ENCODE results near the gene VTA1.

Gene VTA1

DNA sequence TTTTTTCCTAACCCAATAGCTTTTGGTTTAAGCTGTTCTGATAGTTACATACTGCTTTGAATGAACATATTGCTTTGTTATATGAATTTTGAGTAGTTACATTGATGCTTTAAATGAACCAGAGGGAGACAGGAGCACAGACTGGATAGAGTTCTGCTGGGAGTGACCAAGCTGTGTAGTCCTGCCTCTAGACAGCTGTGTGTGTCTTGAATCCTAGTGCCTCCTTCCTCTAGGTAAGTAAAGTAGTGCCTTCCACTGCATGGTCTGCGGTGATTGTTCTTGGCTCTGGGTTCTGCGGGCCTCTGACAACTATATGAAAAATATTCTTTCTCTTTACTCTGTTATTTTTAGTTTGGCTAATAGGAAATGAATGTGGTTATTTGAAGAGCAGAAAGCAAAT is 108.7 kb downstream of the VTA1 start:
- H3K4me3 Mint-ChIP-seq: no peak overlapping the region

DNA sequence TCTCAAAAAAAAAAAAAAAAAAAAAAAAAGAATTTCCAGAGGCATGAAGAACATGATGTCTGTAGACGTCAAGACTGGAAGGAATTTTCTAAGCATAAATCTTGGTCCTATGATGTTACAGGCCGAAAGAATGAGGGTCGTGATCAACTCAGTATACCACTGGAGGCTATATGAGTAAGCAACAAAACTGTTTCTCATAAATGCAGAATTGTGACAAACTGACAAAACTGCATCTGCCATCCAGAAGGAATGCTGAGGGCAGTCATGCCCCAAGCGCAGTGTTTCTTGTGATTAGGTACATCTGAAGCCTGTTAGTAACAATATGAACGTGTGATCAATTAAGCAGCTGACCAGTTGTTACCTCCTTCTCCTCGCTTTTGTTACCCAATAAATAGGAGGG is 111.2 kb downstream of the VTA1 start:
- no peaks in the 10 kb centered on the region for H3K27me3 Mint-ChIP-seq
- peaks cover 2% of the 10 kb centered on the region for H3K4me1 Mint-ChIP-seq (ENCODE audit: low read depth)
- no peaks in the 10 kb centered on the region for H3K36me3 Mint-ChIP-seq
- H3K9me3 Mint-ChIP-seq (ENCODE audit: low read depth): no peaks in the 10 kb centered on the region
- no peak overlapping the region for H3K4me3 Mint-ChIP-seq
- H3K27ac Mint-ChIP-seq: no peak overlapping the region

More for the DNA sequence above, 108.7 kb downstream of the VTA1 start:
- Mint-ChIP-seq H3K9me3 (ENCODE audit: low read depth) (no peaks in the 10 kb centered on the region), H3K4me1 (ENCODE audit: low read depth) (peaks cover 2% of the 10 kb centered on the region), H3K27me3 (peaks cover 2% of the 10 kb centered on the region), H3K27ac (no peak overlapping the region), H3K36me3 (no peaks in the 10 kb centered on the region)

DNA sequence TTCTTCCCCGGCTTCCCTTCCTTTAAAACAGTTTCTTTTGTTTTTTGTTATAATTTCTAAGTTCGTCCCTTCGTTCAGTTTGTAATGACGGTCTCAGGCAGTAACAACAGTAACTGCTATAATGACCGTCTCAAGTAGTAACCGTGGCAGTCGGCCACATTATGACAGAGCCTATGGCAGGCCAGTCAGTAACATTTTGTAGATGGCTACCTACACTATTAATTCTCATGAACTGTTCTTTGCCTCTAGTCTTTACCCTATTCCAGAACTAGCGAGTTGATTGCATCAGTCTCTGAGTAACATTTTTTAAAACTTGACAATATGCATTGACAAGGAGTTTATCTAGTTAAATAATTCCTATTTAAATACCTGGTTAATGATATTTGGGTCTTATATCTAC is 111.7 kb downstream of the VTA1 start:
- H3K36me3 Mint-ChIP-seq: no peaks in the 10 kb centered on the region
- H3K4me1 Mint-ChIP-seq (ENCODE audit: low read depth): peaks cover 2% of the 10 kb centered on the region
- no peaks in the 10 kb centered on the region for H3K27me3 Mint-ChIP-seq
- H3K27ac Mint-ChIP-seq: no peak overlapping the region
- no peaks in the 10 kb centered on the region for H3K9me3 Mint-ChIP-seq (ENCODE audit: low read depth)
- no peak overlapping the region for H3K4me3 Mint-ChIP-seq

DNA sequence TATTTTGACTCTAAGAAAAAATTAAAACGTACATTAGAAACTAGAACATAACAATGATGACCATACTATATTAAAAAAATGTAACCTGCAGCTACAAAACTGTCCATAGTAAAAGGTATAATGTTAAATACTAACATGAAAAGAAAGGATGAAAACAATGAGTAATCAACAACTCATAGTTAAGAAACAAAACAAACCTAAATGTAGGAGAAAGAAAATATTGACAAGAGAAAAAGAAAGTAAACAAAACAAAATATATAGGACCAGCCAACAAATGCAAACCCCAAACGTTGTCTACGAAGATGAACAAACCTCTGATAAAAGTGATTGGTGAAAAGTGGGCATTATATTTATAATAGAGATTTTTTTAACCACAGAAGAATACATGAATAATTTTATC is 113.7 kb downstream of the VTA1 start:
- Mint-ChIP-seq H3K9me3 (ENCODE audit: low read depth) (no peaks in the 10 kb centered on the region), H3K4me3 (no peak overlapping the region), H3K4me1 (ENCODE audit: low read depth) (peaks cover 2% of the 10 kb centered on the region), H3K27ac (no peak overlapping the region), H3K36me3 (no peaks in the 10 kb centered on the region), H3K27me3 (no peaks in the 10 kb centered on the region)

DNA sequence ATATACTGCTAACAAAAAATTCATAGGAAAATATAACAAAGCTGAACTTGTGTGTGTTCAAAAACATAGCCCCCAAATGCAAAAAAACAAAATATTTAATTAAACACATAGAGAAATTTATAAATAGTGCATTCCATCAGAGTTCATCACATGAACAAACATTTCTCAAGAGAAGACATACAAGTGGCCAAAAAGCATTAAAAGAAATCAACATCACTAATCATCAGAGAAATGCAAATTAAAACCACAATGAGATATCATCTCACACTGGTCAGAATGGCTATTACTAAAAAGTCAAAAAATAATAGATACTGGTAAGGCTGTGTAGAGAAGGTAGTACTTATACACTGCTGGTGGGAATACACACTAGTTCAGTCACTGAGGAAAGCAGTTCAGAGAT is 115.2 kb downstream of the VTA1 start:
- Mint-ChIP-seq H3K9me3 (ENCODE audit: low read depth) (no peaks in the 10 kb centered on the region), H3K27me3 (no peaks in the 10 kb centered on the region), H3K4me1 (ENCODE audit: low read depth) (no peaks in the 10 kb centered on the region), H3K4me3 (no peak overlapping the region), H3K27ac (no peak overlapping the region), H3K36me3 (no peaks in the 10 kb centered on the region)

DNA sequence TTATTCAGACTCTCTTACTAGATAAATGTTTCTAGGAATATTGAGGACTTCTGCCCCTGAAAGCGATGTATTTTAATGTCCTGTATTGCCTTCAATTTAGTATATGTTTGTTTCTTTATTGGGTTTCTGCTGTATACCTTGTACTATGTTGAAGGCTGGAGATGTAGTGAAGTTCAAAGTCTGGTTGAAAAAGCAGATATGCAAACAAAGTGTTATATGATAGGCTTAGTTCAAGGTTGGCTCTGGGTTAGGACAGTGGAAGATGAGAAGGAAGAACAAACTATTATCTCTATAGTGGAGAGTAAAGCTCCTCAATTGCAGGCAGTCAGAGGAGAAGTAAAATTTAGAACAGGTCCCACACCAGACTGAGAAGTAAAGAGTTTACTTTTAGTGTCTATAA is 118.4 kb downstream of the VTA1 start:
- H3K36me3 Mint-ChIP-seq: no peaks in the 10 kb centered on the region
- no peaks in the 10 kb centered on the region for H3K4me1 Mint-ChIP-seq (ENCODE audit: low read depth)
- H3K27ac Mint-ChIP-seq: no peak overlapping the region
- H3K4me3 Mint-ChIP-seq: no peak overlapping the region
- no peaks in the 10 kb centered on the region for H3K27me3 Mint-ChIP-seq
- no peaks in the 10 kb centered on the region for H3K9me3 Mint-ChIP-seq (ENCODE audit: low read depth)

DNA sequence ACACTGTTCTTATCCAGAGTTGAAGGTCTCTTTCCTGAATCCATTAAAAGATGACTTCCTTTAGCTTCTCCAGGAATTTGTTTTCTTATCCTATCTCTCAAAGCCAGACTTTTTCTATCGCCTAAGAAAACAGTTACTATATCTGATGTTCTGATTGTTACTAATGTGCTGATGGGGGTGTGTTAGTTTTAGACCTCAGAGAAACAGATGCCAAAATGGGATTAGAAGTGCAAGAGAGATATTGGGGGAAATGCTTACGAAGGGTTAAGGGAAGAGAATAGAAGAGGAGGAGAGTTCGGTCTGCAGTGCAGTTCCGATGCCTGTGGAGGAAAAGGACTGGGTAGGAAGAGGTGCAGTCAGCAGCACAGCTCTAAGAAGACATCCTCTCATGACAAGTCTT is 119.0 kb downstream of the VTA1 start:
- no peaks in the 10 kb centered on the region for H3K36me3 Mint-ChIP-seq
- H3K9me3 Mint-ChIP-seq (ENCODE audit: low read depth): no peaks in the 10 kb centered on the region
- no peak overlapping the region for H3K27ac Mint-ChIP-seq
- H3K4me3 Mint-ChIP-seq: no peak overlapping the region
- H3K27me3 Mint-ChIP-seq: no peaks in the 10 kb centered on the region
- no peaks in the 10 kb centered on the region for H3K4me1 Mint-ChIP-seq (ENCODE audit: low read depth)

DNA sequence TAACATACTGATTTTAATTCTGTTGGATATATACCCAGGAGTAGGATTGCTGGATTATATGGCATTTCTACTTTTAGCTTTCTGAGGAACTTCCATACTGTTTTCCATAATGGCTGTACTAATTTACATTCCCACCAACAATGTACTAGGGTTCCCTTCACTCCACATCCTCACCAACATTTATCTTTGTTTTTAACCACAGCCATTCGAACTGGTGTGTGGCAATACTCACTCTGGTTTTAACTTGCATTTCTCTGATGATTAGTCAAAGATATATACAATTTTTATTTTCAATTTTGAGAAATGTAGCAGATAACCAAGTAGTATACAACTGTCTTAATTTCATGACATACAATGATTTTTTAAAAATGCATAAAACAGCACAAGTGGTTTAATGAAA is 124.4 kb downstream of the VTA1 start:
- Mint-ChIP-seq H3K27me3 (peaks cover 3% of the 10 kb centered on the region), H3K4me1 (ENCODE audit: low read depth) (no peaks in the 10 kb centered on the region), H3K36me3 (no peaks in the 10 kb centered on the region), H3K4me3 (no peak overlapping the region), H3K9me3 (ENCODE audit: low read depth) (no peaks in the 10 kb centered on the region), H3K27ac (no peak overlapping the region)

Measured in activated naive CD8-positive, alpha-beta T cell (primary cell).